NT2/D1 (cell line): ENCODE measurements around the gene P2RX3.

Source experiments
- YY1 ChIP-seq: IDR thresholded peaks from 2 replicates; pipeline ENCODE4 v1.6.1; 2011; ENCODE audit not compliant: insufficient read length, insufficient read depth
- ZNF274 ChIP-seq: IDR thresholded peaks from 2 replicates; pipeline ENCODE4 v1.6.1; 2011; ENCODE audit warnings: mild to moderate bottlenecking, low read depth, low read length

DNA sequence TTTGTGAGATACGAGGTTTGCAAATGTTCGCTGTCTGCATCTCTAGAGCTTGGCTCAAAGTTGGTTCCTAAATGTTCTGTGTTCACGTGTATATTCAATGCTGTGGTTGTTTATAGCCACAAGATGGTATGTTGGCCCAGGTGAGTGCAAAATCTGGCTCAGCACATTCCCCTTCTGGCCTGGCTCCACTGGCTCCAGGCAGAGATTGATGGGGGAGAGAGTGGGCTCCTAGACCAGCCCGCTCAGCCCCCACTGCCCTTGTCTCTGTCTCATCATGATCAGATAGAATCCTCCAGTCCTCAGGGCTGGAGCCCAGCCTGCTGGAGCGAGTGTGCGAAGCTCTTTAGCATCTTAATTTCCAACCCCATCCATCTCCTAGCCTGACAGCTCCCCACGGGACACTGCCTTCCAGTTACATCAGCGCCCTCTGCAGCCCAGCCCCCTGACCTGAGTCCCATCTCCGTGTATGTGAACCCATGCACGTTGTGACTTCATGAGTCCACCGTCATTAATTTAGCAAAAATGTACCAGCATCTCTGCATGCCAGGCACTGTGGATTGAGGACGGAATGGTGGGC, 2.0 kb downstream of the P2RX3 start:
- TF ChIP-seq YY1, result no peak
- no peak for TF ChIP-seq ZNF274
